ENCODE data around the gene METTL21A.
"Not testable (repeated sequence)": the region's sequence is repeated elsewhere in the genome, so short reads cannot be mapped to it uniquely, and the experiment has no call there.

The METTL21A gene

GRCh38 chr2:207625014-207625907, at the start of gene METTL21A:
TSS of gene METTL21A (minus strand) at chr2:207625394. CDS start at chr2:207624375, 1,019 bp downstream.
- peak; percentile 95 for DNase-seq (ENCODE audit: low spot score)

GRCh38 chr2:207674826-207675225, 49.6 kb upstream of the METTL21A start:
- DNase-seq (ENCODE audit: low spot score), result no peak

- no peak for DNase-seq (ENCODE audit: low spot score)
These were observed 49.1 kb upstream of the METTL21A start for GRCh38 chr2:207674266-207674774.

- DNase-seq (ENCODE audit: low spot score), result no peak
These were observed 48.2 kb upstream of the METTL21A start for GRCh38 chr2:207673431-207673830.

GRCh38 chr2:207670887-207671286, 45.7 kb upstream of the METTL21A start:
- no peak for DNase-seq (ENCODE audit: low spot score)

GRCh38 chr2:207663870-207664545, 38.8 kb upstream of the METTL21A start:
- no peak for DNase-seq (ENCODE audit: low spot score)

GRCh38 chr2:207662203-207662602, 37.0 kb upstream of the METTL21A start:
- DNase-seq (ENCODE audit: low spot score), result no peak

- DNase-seq (ENCODE audit: low spot score), result no peak
These were observed 35.8 kb upstream of the METTL21A start for GRCh38 chr2:207660994-207661393.

- DNase-seq (ENCODE audit: low spot score), result no peak
These were observed 33.0 kb upstream of the METTL21A start for GRCh38 chr2:207658156-207658555.

GRCh38 chr2:207655000-207655399, 29.8 kb upstream of the METTL21A start:
- DNase-seq (ENCODE audit: low spot score), result no peak

- not testable (repeated sequence) for DNase-seq (ENCODE audit: low spot score)
These were observed 21.4 kb upstream of the METTL21A start for GRCh38 chr2:207646582-207646981.

- DNase-seq (ENCODE audit: low spot score), result no peak
These were observed 18.7 kb upstream of the METTL21A start for GRCh38 chr2:207643892-207644291.

- DNase-seq (ENCODE audit: low spot score), result no peak
These were observed 15.5 kb upstream of the METTL21A start for GRCh38 chr2:207640661-207641060.

- no peak for DNase-seq (ENCODE audit: low spot score)
These were observed 15.0 kb upstream of the METTL21A start for GRCh38 chr2:207640160-207640559.

- not testable (repeated sequence) for DNase-seq (ENCODE audit: low spot score)
These were observed 14.1 kb upstream of the METTL21A start for GRCh38 chr2:207639288-207639687.

GRCh38 chr2:207635468-207636200, 10.4 kb upstream of the METTL21A start:
- DNase-seq (ENCODE audit: low spot score), result no peak

- no peak for DNase-seq (ENCODE audit: low spot score)
These were observed 8.5 kb upstream of the METTL21A start for GRCh38 chr2:207633686-207634085.

GRCh38 chr2:207632575-207633493, 7.6 kb upstream of the METTL21A start:
- DNase-seq (ENCODE audit: low spot score), result no peak

GRCh38 chr2:207630491-207630890, 5.3 kb upstream of the METTL21A start:
- no peak for DNase-seq (ENCODE audit: low spot score)

- no peak for DNase-seq (ENCODE audit: low spot score)
These were observed 4.4 kb upstream of the METTL21A start for GRCh38 chr2:207629553-207629952.
